WERI-Rb-1 (cell line): ENCODE results near the gene UBXN1.

Experiments used
- DNase-seq: peaks from one replicate; pipeline ENCODE4 v3.0.0-alpha.2; 2020
- H3K27ac ChIP-seq: fragments of 250-450 bp; sonication (Bioruptor Pico); 2 replicates; pipeline ENCODE4 v1.5.1; 2020; ENCODE audit warnings: mild to moderate bottlenecking, moderate library complexity
- H3K27me3 ChIP-seq: fragments of 250-450 bp; sonication (Bioruptor Pico); 2 replicates; pipeline ENCODE4 v1.5.1; 2021; ENCODE audit warnings: mild to moderate bottlenecking, low read depth, moderate library complexity; ENCODE audit not compliant: insufficient read depth, severe bottlenecking
- H3K36me3 ChIP-seq: fragments of 250-450 bp; sonication (Bioruptor Pico); 2 replicates; pipeline ENCODE4 v1.5.1; 2020; ENCODE audit warnings: mild to moderate bottlenecking, moderate library complexity
- H3K4me3 ChIP-seq: 2 replicates; pipeline ENCODE4 v1.5.1; 2011; ENCODE audit warnings: low read depth, mild to moderate bottlenecking, control low read depth, low read length
- H3K9me3 ChIP-seq: fragments of 250-450 bp; sonication (Bioruptor Pico); 2 replicates; pipeline ENCODE4 v1.5.1; 2021; ENCODE audit warnings: mild to moderate bottlenecking, moderate library complexity; ENCODE audit not compliant: severe bottlenecking
- TF ChIP-seq, protein P1 (sequence below): IDR thresholded peaks from 2 replicates; pipeline ENCODE4 v1.5.1; 2011; ENCODE audit warnings: low read depth, mild to moderate bottlenecking, control low read depth, inconsistent platforms, low read length

The UBXN1 gene

DNA sequence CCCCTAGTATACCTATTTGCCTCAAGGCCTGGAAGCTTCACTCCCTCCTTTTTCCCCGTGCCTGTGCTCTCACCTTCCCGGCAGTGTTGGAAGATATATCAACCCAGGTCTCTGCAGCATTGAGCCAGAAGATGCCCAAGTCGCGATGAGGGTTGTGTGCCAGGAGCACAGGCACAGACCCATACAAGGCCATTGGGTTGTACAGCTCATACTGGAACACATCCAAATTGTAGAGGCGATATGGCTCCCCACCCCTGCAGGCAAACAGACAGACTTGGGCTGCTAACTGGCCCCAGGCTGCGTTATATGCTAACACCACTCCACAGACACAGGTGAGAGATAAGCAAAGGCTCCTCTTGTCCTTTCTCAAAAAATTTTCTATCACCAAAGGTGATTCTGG is 46.4 kb downstream of the UBXN1 start:
- TF ChIP-seq, protein P1, sequence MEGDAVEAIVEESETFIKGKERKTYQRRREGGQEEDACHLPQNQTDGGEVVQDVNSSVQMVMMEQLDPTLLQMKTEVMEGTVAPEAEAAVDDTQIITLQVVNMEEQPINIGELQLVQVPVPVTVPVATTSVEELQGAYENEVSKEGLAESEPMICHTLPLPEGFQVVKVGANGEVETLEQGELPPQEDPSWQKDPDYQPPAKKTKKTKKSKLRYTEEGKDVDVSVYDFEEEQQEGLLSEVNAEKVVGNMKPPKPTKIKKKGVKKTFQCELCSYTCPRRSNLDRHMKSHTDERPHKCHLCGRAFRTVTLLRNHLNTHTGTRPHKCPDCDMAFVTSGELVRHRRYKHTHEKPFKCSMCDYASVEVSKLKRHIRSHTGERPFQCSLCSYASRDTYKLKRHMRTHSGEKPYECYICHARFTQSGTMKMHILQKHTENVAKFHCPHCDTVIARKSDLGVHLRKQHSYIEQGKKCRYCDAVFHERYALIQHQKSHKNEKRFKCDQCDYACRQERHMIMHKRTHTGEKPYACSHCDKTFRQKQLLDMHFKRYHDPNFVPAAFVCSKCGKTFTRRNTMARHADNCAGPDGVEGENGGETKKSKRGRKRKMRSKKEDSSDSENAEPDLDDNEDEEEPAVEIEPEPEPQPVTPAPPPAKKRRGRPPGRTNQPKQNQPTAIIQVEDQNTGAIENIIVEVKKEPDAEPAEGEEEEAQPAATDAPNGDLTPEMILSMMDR, result no peak

DNA sequence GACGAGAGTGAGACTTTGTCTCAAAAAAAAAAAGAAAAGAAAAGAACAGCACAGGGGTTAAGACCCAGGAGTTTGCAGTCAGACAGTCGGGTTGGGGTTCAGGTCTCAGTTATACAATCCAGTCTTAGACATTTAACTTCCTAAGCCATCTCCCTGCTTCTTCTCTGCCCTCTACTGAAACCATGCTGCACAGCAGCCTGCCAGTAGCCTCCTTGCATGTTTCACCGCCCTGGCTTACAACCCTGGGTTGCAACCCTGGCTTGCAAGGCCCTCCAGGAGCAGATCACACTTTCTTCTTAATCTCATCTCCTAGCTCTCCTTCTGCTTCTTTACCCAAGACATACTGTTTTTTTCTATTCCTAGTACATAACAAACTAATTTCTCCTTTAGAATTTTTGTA is 51.2 kb downstream of the UBXN1 start:
- no peaks in the 10 kb centered on the region for H3K9me3 ChIP-seq
- TF ChIP-seq, protein P1, result peak; percentile 36; the same call in 1 of the 2 replicates
- no peaks in the 10 kb centered on the region for H3K27me3 ChIP-seq
- H3K27ac ChIP-seq, result no peak overlapping the region
- H3K36me3 ChIP-seq, result peaks cover 78% of the 10 kb centered on the region
- no peak for DNase-seq
- no peak overlapping the region for H3K4me3 ChIP-seq

More for the DNA sequence above, 46.4 kb downstream of the UBXN1 start:
- Histone ChIP-seq H3K27ac (no peak overlapping the region), H3K4me3 (no peak overlapping the region), H3K36me3 (peaks cover 89% of the 10 kb centered on the region), H3K27me3 (no peaks in the 10 kb centered on the region), H3K9me3 (no peaks in the 10 kb centered on the region)
- no peak for DNase-seq
